MM.1S (cell line): Measurements from ENCODE around the gene UBXN7.

Experiments
- DNase-seq: peaks from one replicate; pipeline ENCODE4 v3.0.0-alpha.2; 2015
- H2AFZ ChIP-seq: fragments of 300-600 bp; sonication (generic); 2 replicates; pipeline ENCODE4 v1.6.0; 2016; ENCODE audit warnings: antibody characterized with exemption, low read length
- H3F3A ChIP-seq: fragments of 300-600 bp; sonication (generic); 2 replicates; pipeline ENCODE4 v1.6.1; 2016; ENCODE audit warnings: mild to moderate bottlenecking, antibody characterized with exemption, low read length, moderate library complexity, mixed read lengths; ENCODE audit not compliant: insufficient read depth
- H3K27ac ChIP-seq: fragments of 300-600 bp; sonication (generic); 2 replicates; pipeline ENCODE4 v1.5.1; 2016; ENCODE audit warnings: mild to moderate bottlenecking, low read length
- H3K27me3 ChIP-seq: fragments of 300-600 bp; sonication (generic); replicated peaks from 2 replicates; pipeline ENCODE4 v1.6.0; 2016; ENCODE audit warnings: low read length; ENCODE audit not compliant: insufficient read depth
- H3K36me3 ChIP-seq: fragments of 300-600 bp; sonication (generic); replicated peaks from 2 replicates; pipeline ENCODE4 v1.6.1; 2016; ENCODE audit warnings: mild to moderate bottlenecking, low read length, mixed read lengths; ENCODE audit not compliant: insufficient read depth
- H3K4me1 ChIP-seq: fragments of 300-600 bp; sonication (generic); 2 replicates; pipeline ENCODE4 v1.6.1; 2016; ENCODE audit warnings: low read length, mixed read lengths
- H3K4me2 ChIP-seq: fragments of 300-600 bp; sonication (generic); 2 replicates; pipeline ENCODE4 v1.6.0; 2016; ENCODE audit warnings: low read depth, low read length
- H3K4me3 ChIP-seq: fragments of 300-600 bp; sonication (generic); 2 replicates; pipeline ENCODE4 v1.5.1; 2016; ENCODE audit warnings: low read length, mixed read lengths
- H3K79me2 ChIP-seq: fragments of 300-600 bp; sonication (generic); 2 replicates; pipeline ENCODE4 v1.6.1; 2016; ENCODE audit warnings: mixed run types, low read length, mixed read lengths
- H3K9ac ChIP-seq: fragments of 300-600 bp; sonication (generic); 2 replicates; pipeline ENCODE4 v1.6.1; 2016; ENCODE audit warnings: low read length, mixed read lengths
- H3K9me2 ChIP-seq: fragments of 300-600 bp; sonication (generic); replicated peaks from 2 replicates; pipeline ENCODE4 v1.6.1; 2016; ENCODE audit warnings: mild to moderate bottlenecking, low read length, mixed read lengths; ENCODE audit not compliant: insufficient read depth
- H3K9me3 ChIP-seq: fragments of 300-600 bp; sonication (generic); replicated peaks from 2 replicates; pipeline ENCODE4 v1.6.1; 2016; ENCODE audit warnings: mild to moderate bottlenecking, low read length, mixed read lengths; ENCODE audit not compliant: insufficient read depth
- H4K20me1 ChIP-seq: fragments of 300-600 bp; sonication (generic); 2 replicates; pipeline ENCODE4 v1.6.1; 2016; ENCODE audit warnings: mild to moderate bottlenecking, low read length, moderate library complexity, mixed read lengths; ENCODE audit not compliant: insufficient read depth
- EZH2 ChIP-seq: fragments of 300-600 bp; sonication (generic); optimal IDR thresholded peaks from 2 replicates; pipeline ENCODE3; 2017; ENCODE audit warnings: low read depth, mild to moderate bottlenecking, antibody characterized with exemption, low read length, mixed read lengths
- EZH2phosphoT487 ChIP-seq: fragments of 300-600 bp; sonication (generic); IDR thresholded peaks from 2 replicates; pipeline ENCODE4 v1.6.1; 2018; ENCODE audit warnings: antibody characterized with exemption, low read length
- TF ChIP-seq, protein P1 (sequence below): fragments of 300-600 bp; sonication (generic); IDR thresholded peaks from 2 replicates; pipeline ENCODE4 v1.5.1; 2016; ENCODE audit warnings: antibody characterized with exemption, low read length, mixed read lengths

UBXN7 gene

DNA sequence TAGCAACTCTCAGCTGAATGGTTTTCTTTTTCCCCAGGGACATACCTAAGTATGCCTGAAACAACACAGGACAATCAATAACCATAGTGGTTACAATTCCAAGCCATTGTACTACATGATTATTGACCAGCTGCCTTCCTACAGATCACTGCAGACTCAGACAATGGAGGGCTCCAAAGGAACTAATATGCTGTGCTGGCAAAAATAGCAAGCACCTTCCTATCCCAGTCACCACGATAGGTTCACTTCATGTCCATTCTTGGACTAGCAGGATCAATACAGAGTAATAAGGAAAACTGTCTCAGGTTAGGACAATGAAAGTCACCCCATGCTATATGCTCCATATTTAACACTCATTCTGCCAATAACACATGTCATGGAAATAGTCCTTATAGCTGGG is 76.6 kb downstream of the UBXN7 start:
- H3K4me3 ChIP-seq, result no peak overlapping the region
- H2AFZ ChIP-seq, result no peak overlapping the region
- TF ChIP-seq, protein P1, sequence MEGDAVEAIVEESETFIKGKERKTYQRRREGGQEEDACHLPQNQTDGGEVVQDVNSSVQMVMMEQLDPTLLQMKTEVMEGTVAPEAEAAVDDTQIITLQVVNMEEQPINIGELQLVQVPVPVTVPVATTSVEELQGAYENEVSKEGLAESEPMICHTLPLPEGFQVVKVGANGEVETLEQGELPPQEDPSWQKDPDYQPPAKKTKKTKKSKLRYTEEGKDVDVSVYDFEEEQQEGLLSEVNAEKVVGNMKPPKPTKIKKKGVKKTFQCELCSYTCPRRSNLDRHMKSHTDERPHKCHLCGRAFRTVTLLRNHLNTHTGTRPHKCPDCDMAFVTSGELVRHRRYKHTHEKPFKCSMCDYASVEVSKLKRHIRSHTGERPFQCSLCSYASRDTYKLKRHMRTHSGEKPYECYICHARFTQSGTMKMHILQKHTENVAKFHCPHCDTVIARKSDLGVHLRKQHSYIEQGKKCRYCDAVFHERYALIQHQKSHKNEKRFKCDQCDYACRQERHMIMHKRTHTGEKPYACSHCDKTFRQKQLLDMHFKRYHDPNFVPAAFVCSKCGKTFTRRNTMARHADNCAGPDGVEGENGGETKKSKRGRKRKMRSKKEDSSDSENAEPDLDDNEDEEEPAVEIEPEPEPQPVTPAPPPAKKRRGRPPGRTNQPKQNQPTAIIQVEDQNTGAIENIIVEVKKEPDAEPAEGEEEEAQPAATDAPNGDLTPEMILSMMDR, result no peak
- TF ChIP-seq EZH2phosphoT487 (no peak), EZH2 (no peak)
- H3K27me3 ChIP-seq, result no peaks in the 10 kb centered on the region
- H3K36me3 ChIP-seq, result peaks cover 19% of the 10 kb centered on the region; the same call in 1 of the 2 replicates
- DNase-seq, result no peak
- H3F3A ChIP-seq, result no peaks in the 10 kb centered on the region
- no peak overlapping the region for H3K27ac ChIP-seq
- H3K9me2 ChIP-seq, result no peaks in the 10 kb centered on the region
- no peaks in the 10 kb centered on the region for H3K4me1 ChIP-seq
- H3K9me3 ChIP-seq, result no peaks in the 10 kb centered on the region
- H3K9ac ChIP-seq, result no peak overlapping the region
- H3K79me2 ChIP-seq, result no peaks in the 10 kb centered on the region
- no peak overlapping the region for H3K4me2 ChIP-seq
- H4K20me1 ChIP-seq, result no peaks in the 10 kb centered on the region

DNA sequence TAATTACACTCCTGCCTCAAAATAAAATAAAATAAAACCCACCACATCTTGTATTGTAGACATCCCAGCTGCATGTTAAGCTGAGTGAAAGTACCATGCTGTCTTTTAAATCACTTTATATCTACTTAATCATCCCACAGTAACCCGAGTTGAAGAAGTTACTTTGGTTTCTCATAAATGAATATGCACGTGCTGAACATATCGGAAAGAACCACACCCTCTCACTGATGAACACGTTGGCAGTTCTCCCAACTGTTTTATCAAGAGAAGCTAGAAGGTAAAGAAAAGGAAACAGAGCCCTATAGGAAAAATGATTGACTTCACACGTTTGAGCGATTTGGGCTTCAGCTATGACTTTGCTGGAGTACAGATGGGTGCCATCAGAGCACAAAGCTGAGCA is 78.1 kb downstream of the UBXN7 start:
- Histone ChIP-seq H3K9me3 (no peaks in the 10 kb centered on the region), H3K27me3 (no peaks in the 10 kb centered on the region), H3K79me2 (no peaks in the 10 kb centered on the region), H3K4me1 (no peaks in the 10 kb centered on the region), H3K4me2 (no peak overlapping the region), H3K27ac (no peak overlapping the region), H3F3A (no peaks in the 10 kb centered on the region), H3K9ac (no peak overlapping the region), H3K4me3 (no peak overlapping the region), H4K20me1 (no peaks in the 10 kb centered on the region), H3K36me3 (peaks cover 17% of the 10 kb centered on the region; the same call in 1 of the 2 replicates), H3K9me2 (no peaks in the 10 kb centered on the region), H2AFZ (no peak overlapping the region)
- TF ChIP-seq EZH2 (no peak), EZH2phosphoT487 (no peak)
- TF ChIP-seq, protein P1, result no peak
- DNase-seq, result no peak

DNA sequence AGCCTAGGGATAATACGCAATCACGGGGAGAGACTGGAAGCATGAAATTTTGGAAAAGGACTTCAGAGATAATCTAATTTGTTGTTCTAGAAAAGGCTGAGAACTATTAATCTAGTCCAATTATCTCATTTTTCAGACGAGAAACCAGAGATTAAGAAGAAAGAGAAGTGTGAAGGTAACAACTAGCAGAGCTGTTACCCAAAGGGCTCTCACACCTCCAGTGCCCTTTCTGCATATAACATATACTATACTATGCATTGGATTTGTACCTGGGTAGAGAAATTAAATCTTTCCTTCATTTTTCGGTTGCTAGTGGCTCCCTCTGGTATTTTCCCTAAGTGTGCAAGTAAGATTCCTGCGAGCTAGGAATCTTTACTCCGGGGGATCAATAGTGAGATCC is 80.7 kb downstream of the UBXN7 start:
- H3K4me2 ChIP-seq, result no peak overlapping the region
- H3K9me3 ChIP-seq, result no peaks in the 10 kb centered on the region
- no peaks in the 10 kb centered on the region for H3K27me3 ChIP-seq
- no peaks in the 10 kb centered on the region for H3F3A ChIP-seq
- no peaks in the 10 kb centered on the region for H4K20me1 ChIP-seq
- TF ChIP-seq, protein P1, result no peak
- TF ChIP-seq EZH2 (no peak), EZH2phosphoT487 (no peak)
- no peak for DNase-seq
- no peaks in the 10 kb centered on the region for H3K9me2 ChIP-seq
- H3K36me3 ChIP-seq, result peaks cover 15% of the 10 kb centered on the region; the same call in 1 of the 2 replicates
- no peak overlapping the region for H3K27ac ChIP-seq
- H3K79me2 ChIP-seq, result no peaks in the 10 kb centered on the region
- no peak overlapping the region for H3K9ac ChIP-seq
- no peaks in the 10 kb centered on the region for H3K4me1 ChIP-seq
- H2AFZ ChIP-seq, result no peak overlapping the region
- H3K4me3 ChIP-seq, result no peak overlapping the region
